Measurements from ENCODE around the gene CRLF2. TPM values are rescaled to one million over a fixed set of nuclear protein-coding genes. Genes with fewer than 3 reads are reported as not detected.
"Not testable (repeated sequence)": the region's sequence is repeated elsewhere in the genome, so short reads cannot be mapped to it uniquely, and the experiment has no call there.

CRLF2 gene, protein sequence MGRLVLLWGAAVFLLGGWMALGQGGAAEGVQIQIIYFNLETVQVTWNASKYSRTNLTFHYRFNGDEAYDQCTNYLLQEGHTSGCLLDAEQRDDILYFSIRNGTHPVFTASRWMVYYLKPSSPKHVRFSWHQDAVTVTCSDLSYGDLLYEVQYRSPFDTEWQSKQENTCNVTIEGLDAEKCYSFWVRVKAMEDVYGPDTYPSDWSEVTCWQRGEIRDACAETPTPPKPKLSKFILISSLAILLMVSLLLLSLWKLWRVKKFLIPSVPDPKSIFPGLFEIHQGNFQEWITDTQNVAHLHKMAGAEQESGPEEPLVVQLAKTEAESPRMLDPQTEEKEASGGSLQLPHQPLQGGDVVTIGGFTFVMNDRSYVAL
- total RNA-seq (1 to 10 TPM in 2 of 5 donors, under 1 TPM in 3; 0.48 to 1.9 (median 0.82) TPM), total RNA-seq (0.17 to 7.4 (median 1.4) reads per million in 29 experiments)
- 0.44 TPM for total RNA-seq (2013)

DNA sequence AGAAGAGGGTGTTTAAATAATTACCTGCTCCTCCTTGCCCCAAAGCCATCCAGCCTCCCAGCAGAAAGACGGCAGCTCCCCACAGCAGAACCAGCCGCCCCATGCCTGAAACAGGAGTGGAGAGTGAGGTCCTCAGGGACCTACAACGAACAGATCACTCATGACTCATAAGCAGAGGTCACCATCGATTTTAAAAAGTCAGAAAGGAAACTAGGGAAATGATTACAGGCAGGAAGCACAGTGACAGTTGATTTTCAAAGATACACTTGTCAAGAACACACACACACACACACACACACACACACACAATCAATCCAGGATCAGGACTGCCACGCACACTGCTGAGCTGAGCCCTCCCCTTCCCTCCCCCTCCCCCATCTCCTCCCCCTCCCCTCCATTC lies at the start of gene CRLF2:
Gene CRLF2 (minus strand): TSS at position 118 of the 400 bp plus-strand sequence. CDS start 15 bp downstream, at position 103.
- Histone ChIP-seq H3K27ac (ENCODE audit: low read length) (no peak within 1 kb of the TSS), H3K9me3 (no peaks in the 10 kb centered on the region), H3K4me3 (ENCODE audit: control insufficient read depth in 1 of 2, extremely low read depth in 1 of 2, low read length in 1 of 2) (peak within 1 kb of the TSS in 1 of 2 donors; percentile 32), H3K36me3 (ENCODE audit: control insufficient read depth in 2 of 2, extremely low read depth in 1 of 2, insufficient read depth in 1 of 2, low read length in 1 of 2) (no peaks in the 10 kb centered on the region), H3K27me3 (replicated peaks in 1 of 2; ENCODE audit: control insufficient read depth in 2 of 2, extremely low read depth in 1 of 2, insufficient read depth in 2 of 2, low read length in 1 of 2) (peaks cover 0 to 11% of the 10 kb centered on the region in 2 experiments), H3K4me1 (ENCODE audit: control insufficient read depth in 1 of 2, extremely low read depth in 1 of 2, insufficient read depth in 2 of 2, low read length in 2 of 2) (peaks cover 16 to 31% of the 10 kb centered on the region in 2 experiments)
- Mint-ChIP-seq H3K4me3 (peak within 1 kb of the TSS; percentile 53 to 73 (median 58)), H3K27ac (peak within 1 kb of the TSS; percentile 77 to 87), H3K27me3 (peaks cover 0 to 4% of the 10 kb centered on the region in 2 donors), H3K4me1 (peaks cover 25 to 48% (median 28%) of the 10 kb centered on the region in 3 donors), H3K36me3 (no peaks in the 10 kb centered on the region), H3K9me3 (peaks cover 0 to 6% (median 0%) of the 10 kb centered on the region in 3 donors)
- DNase-seq (peak in 1 of 35 experiments; percentile 35), ATAC-seq (replicated peaks in 1 of 4) (peak; percentile 28 to 42 (median 35))
- ChIA-PET POLR2A (no interaction called here), CTCF (no interaction called here)
- WGBS (ENCODE audit: insufficient coverage): no CpG with 5 or more reads among the region's 5 CpGs

- POLR2A ChIA-PET; DNase-seq; H3K4me3 Mint-ChIP-seq; H3K4me3 ChIP-seq (ENCODE audit: control insufficient read depth in 1 of 2, extremely low read depth in 1 of 2, low read length in 1 of 2); H3K4me1 Mint-ChIP-seq; H3K27me3 ChIP-seq (replicated peaks in 1 of 2; ENCODE audit: control insufficient read depth in 2 of 2, extremely low read depth in 1 of 2, insufficient read depth in 2 of 2, low read length in 1 of 2); CTCF ChIA-PET; H3K27ac ChIP-seq (ENCODE audit: low read length); H3K4me1 ChIP-seq (ENCODE audit: control insufficient read depth in 1 of 2, extremely low read depth in 1 of 2, insufficient read depth in 2 of 2, low read length in 2 of 2); H3K27ac Mint-ChIP-seq; H3K36me3 Mint-ChIP-seq; H3K9me3 ChIP-seq; ATAC-seq (replicated peaks in 1 of 4); H3K36me3 ChIP-seq (ENCODE audit: control insufficient read depth in 2 of 2, extremely low read depth in 1 of 2, insufficient read depth in 1 of 2, low read length in 1 of 2); H3K27me3 Mint-ChIP-seq: not testable (repeated sequence)
- WGBS (ENCODE audit: insufficient coverage): 87% methylated on average over 7 of the region's 9 CpGs
- peaks cover 0 to 11% (median 4%) of the 10 kb centered on the region in 3 donors for H3K9me3 Mint-ChIP-seq
Measured at GRCh38 chrX:1261771-1262170, 49.3 kb upstream of the CRLF2 start.

GRCh38 chrX:1261285-1261684 lies 48.8 kb upstream of the CRLF2 start:
- Histone ChIP-seq H3K27me3 (replicated peaks in 1 of 2; ENCODE audit: control insufficient read depth in 2 of 2, extremely low read depth in 1 of 2, insufficient read depth in 2 of 2, low read length in 1 of 2) (no peaks in the 10 kb centered on the region), H3K27ac (ENCODE audit: low read length) (no peak overlapping the region), H3K4me1 (ENCODE audit: control insufficient read depth in 1 of 2, extremely low read depth in 1 of 2, insufficient read depth in 2 of 2, low read length in 2 of 2) (no peaks in the 10 kb centered on the region), H3K9me3 (no peaks in the 10 kb centered on the region), H3K4me3 (ENCODE audit: control insufficient read depth in 1 of 2, extremely low read depth in 1 of 2, low read length in 1 of 2) (no peak overlapping the region), H3K36me3 (ENCODE audit: control insufficient read depth in 2 of 2, extremely low read depth in 1 of 2, insufficient read depth in 1 of 2, low read length in 1 of 2) (no peaks in the 10 kb centered on the region)
- Mint-ChIP-seq H3K4me3 (no peak overlapping the region), H3K27ac (no peak overlapping the region), H3K9me3 (peaks cover 0 to 7% (median 0%) of the 10 kb centered on the region in 3 donors), H3K36me3 (no peaks in the 10 kb centered on the region), H3K27me3 (no peaks in the 10 kb centered on the region), H3K4me1 (peaks cover 0 to under 1% (median 0%) of the 10 kb centered on the region in 3 donors)
- DNase-seq (no peak), ATAC-seq (replicated peaks in 1 of 4) (no peak)
- 95% methylated on average over 2 of the region's 5 CpGs for WGBS (ENCODE audit: insufficient coverage)
- ChIA-PET POLR2A (no interaction called here), CTCF (no interaction called here)

DNA sequence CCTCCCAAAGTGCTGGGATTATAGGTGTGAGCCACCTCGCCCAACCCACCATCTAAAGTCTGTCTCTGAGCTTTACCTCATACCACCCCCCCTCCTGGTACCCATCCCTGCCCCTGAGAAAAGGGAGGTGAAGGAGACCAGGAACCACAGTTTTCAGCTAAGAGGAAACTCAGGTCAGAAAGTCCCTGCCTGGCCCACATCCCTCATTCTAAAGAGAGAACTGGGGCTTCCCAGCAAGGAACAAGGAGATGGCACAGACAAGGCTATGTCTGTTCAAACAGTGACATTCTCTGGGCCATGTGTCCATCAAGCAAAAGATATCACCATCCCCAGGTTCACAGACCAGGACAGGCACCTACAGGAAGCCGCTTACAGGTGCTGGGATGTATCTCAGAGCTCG lies 40.4 kb upstream of the CRLF2 start:
- peaks cover 12 to 21% of the 10 kb centered on the region in 2 experiments for H3K4me1 ChIP-seq (ENCODE audit: control insufficient read depth in 1 of 2, extremely low read depth in 1 of 2, insufficient read depth in 2 of 2, low read length in 2 of 2)
- peaks cover 0 to 3% of the 10 kb centered on the region in 2 experiments for H3K27me3 ChIP-seq (replicated peaks in 1 of 2; ENCODE audit: control insufficient read depth in 2 of 2, extremely low read depth in 1 of 2, insufficient read depth in 2 of 2, low read length in 1 of 2)
- H3K4me3 ChIP-seq (ENCODE audit: control insufficient read depth in 1 of 2, extremely low read depth in 1 of 2, low read length in 1 of 2): no peak overlapping the region
- no peak for DNase-seq
- Mint-ChIP-seq H3K4me1 (peaks cover 16 to 23% (median 17%) of the 10 kb centered on the region in 3 donors), H3K9me3 (peaks cover 3 to 12% (median 11%) of the 10 kb centered on the region in 3 donors), H3K36me3 (no peaks in the 10 kb centered on the region), H3K27me3 (no peaks in the 10 kb centered on the region), H3K4me3 (no peak overlapping the region), H3K27ac (no peak overlapping the region)
- ChIA-PET CTCF (no interaction called here), POLR2A (no interaction called here)
- H3K9me3 ChIP-seq: no peaks in the 10 kb centered on the region
- WGBS (ENCODE audit: insufficient coverage): no CpG with 5 or more reads among the region's 3 CpGs
- ATAC-seq (replicated peaks in 1 of 4): no peak
- H3K27ac ChIP-seq (ENCODE audit: low read length): no peak overlapping the region
- no peaks in the 10 kb centered on the region for H3K36me3 ChIP-seq (ENCODE audit: control insufficient read depth in 2 of 2, extremely low read depth in 1 of 2, insufficient read depth in 1 of 2, low read length in 1 of 2)

GRCh38 chrX:1249101-1249887 lies 36.8 kb upstream of the CRLF2 start:
- H3K4me1 Mint-ChIP-seq: peaks cover 20 to 34% (median 25%) of the 10 kb centered on the region in 3 donors
- ATAC-seq (replicated peaks in 1 of 4): peak; percentile 77 to 91 (median 86)

More at GRCh38 chrX:1249101-1249887, 36.8 kb upstream of the CRLF2 start:
- Mint-ChIP-seq H3K36me3 (no peaks in the 10 kb centered on the region), H3K27ac (peak overlapping the region; percentile 93), H3K9me3 (peaks cover 3 to 12% (median 11%) of the 10 kb centered on the region in 3 donors), H3K27me3 (peaks cover 0 to 3% of the 10 kb centered on the region in 2 donors), H3K4me3 (peak overlapping the region; percentile 31 to 66 (median 63))
- Histone ChIP-seq H3K27me3 (replicated peaks in 1 of 2; ENCODE audit: control insufficient read depth in 2 of 2, extremely low read depth in 1 of 2, insufficient read depth in 2 of 2, low read length in 1 of 2) (peaks cover 0 to 3% of the 10 kb centered on the region in 2 experiments), H3K27ac (ENCODE audit: low read length) (peak overlapping the region; percentile 74), H3K4me1 (ENCODE audit: control insufficient read depth in 1 of 2, extremely low read depth in 1 of 2, insufficient read depth in 2 of 2, low read length in 2 of 2) (peaks cover 14 to 35% of the 10 kb centered on the region in 2 experiments), H3K4me3 (ENCODE audit: control insufficient read depth in 1 of 2, extremely low read depth in 1 of 2, low read length in 1 of 2) (peak overlapping the region; percentile 0 to 10), H3K9me3 (no peaks in the 10 kb centered on the region), H3K36me3 (ENCODE audit: control insufficient read depth in 2 of 2, extremely low read depth in 1 of 2, insufficient read depth in 1 of 2, low read length in 1 of 2) (no peaks in the 10 kb centered on the region)
- DNase-seq: peak in 34 of 35 experiments; percentile 20 to 69 (median 44)
- ChIA-PET POLR2A (no interaction called here), CTCF (no interaction called here)
- WGBS (ENCODE audit: insufficient coverage): 18% methylated on average over 21 of the region's 22 CpGs
